Left ventricle myocardium superior (tissue), 1 donor: ENCODE measurements around the gene DZIP3. TPM values are rescaled to one million over a fixed set of nuclear protein-coding genes. Genes with fewer than 3 reads are reported as not detected.

ENCODE experiments used
- total RNA-seq: library from RNA; stranded (reverse); fragmentation: NEBNext Ultra II Directional; extraction: Animal tissue kit (Norgen Biotek cat#: 25700); gene quantifications from one replicate; pipeline ENCODE4 v1.2.1, GENCODE V29; 2021
- donor health status: DM: no; HTN: yes; CAD: no; lungs with severe emphysema.

The DZIP3 gene
- total RNA-seq, 1 donor from 2014 or later = 16.7 TPM

Other genes with a start within 250 kb of the DZIP3 start
- gene MYH15, start 79.1 kb upstream of the DZIP3 start, total RNA-seq = 0.07 TPM
- 1.3 TPM for gene CIP2A, start 284 bp upstream of the DZIP3 start, total RNA-seq
- gene RETNLB, start 167.7 kb downstream of the DZIP3 start, total RNA-seq = not detected
- not detected for gene TRAT1, start 233.1 kb downstream of the DZIP3 start, total RNA-seq